HG02759 (cell line): ENCODE results near the gene CNN2.

Experiments used
- ATAC-seq: cut with Tn5 transposase; IDR thresholded peaks from one replicate; pipeline ENCODE4 v1.9.1; 2021; ENCODE audit warnings: mild to moderate bottlenecking, moderate library complexity; ENCODE audit not compliant: unreplicated experiment

Gene CNN2

DNA sequence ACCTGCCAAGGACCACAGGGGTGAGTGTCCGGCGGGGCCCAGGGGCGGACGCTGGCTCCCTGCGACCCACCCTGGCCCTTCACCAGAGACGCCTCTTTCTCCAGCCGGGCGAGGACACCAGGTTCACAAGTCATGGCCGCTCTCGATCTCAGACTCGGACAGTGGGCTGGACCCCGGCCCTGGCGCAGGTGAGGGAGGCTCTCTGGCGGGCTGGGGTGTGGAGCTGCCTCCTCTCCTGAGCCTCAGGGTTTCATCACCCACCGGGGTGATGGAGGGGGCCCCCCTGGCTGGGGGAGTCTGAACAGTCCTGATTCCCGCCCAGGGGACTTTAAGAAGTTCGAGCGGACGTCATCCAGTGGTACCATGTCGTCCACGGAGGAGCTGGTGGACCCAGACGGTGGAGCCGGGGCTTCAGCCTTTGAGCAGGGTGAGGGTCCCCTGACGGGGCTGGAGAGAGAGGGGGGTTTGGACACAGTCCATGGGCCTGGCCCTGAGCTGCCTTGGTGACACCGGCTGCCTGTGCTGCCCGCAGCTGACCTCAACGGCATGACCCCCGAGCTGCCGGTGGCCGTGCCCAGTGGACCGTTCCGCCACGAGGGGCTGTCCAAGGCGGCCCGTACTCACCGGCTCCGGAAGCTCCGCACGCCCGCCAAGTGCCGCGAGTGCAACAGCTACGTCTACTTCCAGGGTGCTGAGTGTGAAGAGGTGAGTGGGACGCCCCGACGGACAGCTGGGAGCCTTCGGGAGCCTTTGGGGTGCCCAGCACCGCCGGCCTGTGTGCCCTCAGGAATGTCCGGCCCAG is 54.2 kb downstream of the CNN2 start:
- no peak for ATAC-seq

DNA sequence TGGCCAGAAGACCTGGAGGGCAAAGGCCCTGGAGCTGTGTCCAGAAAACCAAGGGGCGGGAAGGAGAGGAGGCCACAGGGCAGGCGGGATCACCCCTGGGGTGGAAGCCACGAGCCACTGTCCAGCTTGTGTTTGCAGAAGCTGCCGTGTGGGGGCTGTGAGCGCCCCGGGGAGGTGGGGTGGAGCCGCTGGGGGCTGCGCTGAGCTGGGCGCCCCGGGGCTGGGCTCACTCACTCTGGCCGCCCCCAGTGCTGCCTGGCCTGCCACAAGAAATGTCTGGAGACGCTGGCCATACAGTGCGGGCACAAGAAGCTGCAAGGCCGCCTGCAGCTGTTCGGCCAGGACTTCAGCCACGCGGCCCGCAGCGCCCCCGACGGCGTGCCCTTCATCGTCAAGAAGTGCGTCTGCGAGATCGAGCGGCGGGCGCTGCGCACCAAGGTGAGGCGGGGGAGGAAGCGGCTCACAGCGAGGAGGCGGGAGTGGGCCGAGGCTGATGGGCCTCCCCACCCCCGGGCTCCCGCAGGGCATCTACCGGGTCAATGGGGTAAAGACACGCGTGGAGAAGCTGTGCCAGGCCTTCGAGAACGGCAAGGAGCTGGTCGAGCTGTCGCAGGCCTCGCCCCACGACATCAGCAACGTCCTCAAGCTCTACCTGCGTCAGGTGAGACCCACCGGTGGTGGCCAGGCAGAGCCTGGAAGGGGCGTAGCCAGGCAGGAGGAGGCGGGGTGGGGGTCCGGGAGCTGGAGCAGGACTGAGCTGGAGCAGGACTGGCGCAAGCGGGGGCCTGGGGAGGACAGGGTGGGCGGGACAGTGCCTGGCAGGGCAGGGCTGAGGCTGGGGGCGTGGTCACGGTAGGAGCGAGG is 55.1 kb downstream of the CNN2 start:
- no peak for ATAC-seq

DNA sequence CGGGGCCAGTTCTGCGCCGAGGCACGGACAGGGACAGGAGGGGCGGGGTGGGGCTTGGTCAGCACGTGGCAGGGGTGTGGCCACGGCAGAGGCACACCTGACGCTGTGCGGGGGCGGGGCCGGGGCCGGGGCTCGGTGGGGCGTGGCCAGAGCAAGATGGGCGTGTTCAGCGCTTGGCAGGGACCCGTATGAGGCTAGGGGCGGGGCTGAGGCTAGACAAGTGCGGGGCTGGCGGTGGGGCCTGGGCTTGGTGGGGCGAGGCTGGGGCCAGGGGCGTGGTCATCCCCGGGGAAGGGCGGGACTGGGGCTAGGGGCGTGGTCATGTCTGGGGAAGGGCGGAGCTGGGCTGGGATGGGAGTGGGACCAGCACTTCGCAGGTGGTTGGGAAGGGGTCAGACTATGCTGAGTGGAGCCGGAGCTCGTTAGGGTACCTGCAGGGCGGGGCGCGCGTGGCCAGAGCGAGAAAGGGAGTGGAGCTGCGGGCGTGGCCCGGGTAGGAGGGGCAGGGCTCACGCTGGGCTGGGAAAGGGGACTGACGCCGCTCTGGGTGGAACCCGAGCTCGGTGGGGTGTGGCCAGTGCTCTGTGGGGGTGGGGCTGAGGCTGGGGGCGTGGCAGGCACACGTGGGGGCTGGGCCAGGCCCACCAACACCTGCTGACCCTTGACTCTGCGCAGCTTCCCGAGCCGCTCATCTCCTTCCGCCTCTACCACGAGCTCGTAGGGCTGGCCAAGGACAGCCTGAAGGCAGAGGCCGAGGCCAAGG is 55.9 kb downstream of the CNN2 start:
- ATAC-seq, result no peak

- no peak for ATAC-seq
These were observed 56.8 kb downstream of the CNN2 start for GRCh38 chr19:1082928-1083816.

- no peak for ATAC-seq
These were observed 57.8 kb downstream of the CNN2 start for GRCh38 chr19:1084024-1084868.

DNA sequence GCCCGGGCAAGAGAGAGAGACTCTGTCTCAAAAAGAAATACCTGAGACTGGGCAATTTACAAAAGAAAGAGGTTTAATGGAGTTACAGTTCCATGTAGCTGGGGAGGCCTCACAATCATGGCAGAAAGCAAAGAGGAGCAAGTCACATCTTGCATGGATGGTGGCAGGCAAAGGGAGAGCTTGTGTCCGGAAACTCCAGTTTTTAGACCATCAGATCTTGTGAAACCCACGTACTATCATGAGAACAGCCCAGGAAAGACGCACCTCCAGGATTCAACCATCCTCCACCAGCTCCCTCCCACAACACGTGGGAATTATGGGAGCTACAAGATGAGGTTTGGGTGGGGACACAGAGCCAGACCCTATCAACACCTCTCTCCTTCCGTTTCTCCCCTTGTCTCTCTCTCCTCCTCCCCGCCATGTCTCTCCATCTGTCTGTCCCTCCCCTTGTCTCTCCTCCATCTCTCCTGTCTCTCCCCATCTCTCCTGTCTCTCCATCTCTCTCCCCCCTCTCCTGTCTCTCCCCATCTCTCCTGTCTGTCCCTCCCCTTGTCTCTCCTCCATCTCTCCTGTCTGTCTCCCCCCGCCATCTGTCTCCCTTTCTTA is 58.7 kb downstream of the CNN2 start:
- no peak for ATAC-seq

DNA sequence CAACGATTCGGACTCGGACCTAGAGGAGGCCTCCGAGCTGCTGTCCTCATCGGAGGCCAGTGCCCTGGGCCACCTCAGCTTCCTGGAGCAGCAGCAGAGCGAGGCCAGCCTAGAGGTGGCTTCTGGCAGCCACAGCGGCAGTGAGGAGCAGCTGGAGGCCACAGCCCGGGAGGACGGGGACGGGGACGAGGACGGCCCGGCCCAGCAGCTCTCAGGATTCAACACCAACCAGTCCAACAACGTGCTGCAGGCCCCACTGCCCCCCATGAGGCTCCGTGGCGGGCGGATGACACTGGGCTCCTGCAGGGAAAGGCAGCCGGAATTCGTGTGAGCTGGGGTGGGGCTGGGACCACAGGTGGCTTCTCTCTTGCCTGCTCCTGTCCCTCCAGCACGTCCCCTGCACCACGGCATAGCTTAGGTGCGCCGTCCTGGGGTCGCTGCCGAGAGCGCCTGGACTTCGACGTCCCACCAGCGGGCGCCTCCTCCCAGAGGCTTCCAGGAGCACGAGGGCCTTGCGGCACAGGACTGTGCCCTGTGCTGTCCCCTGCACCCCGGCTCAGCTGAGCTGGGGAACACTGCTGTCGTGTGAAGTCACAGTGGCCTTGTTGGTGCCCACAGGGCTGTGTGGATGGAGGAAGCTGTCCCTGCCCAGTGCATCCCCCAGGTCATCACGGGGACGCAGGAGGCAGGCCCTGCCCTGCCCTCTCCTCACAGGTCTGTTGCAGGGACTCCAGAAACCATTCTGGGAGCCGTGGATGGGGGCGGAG is 59.5 kb downstream of the CNN2 start:
- no peak for ATAC-seq

GRCh38 chr19:1086613-1087012 is 60.2 kb downstream of the CNN2 start:
- no peak for ATAC-seq

GRCh38 chr19:1087813-1088415 is 61.5 kb downstream of the CNN2 start:
- no peak for ATAC-seq

GRCh38 chr19:1088416-1089010 is 62.1 kb downstream of the CNN2 start:
- no peak for ATAC-seq
